ENCODE data around the gene BAZ1B. TPM values are rescaled to one million over a fixed set of nuclear protein-coding genes. Genes with fewer than 3 reads are reported as not detected.

The BAZ1B gene
- total and polyA plus RNA-seq, 4 donors: 8.6 to 31.3 (median 21.5) TPM

GRCh38 chr7:73504920-73505319 is 17.2 kb downstream of the BAZ1B start:
- TF ChIP-seq REST (IDR thresholded peaks at IDR 0.05) (no peak), FOXA1 (IDR thresholded peaks at IDR 0.05) (no peak), JUND (IDR thresholded peaks at IDR 0.05) (no peak), RAD21 (IDR thresholded peaks at IDR 0.05) (no peak), YY1 (IDR thresholded peaks at IDR 0.05) (no peak), ZBTB33 (IDR thresholded peaks at IDR 0.05) (no peak), FOXA2 (IDR thresholded peaks at IDR 0.05) (no peak)
- no peaks in the 10 kb centered on the region for H3K4me1 ChIP-seq (ENCODE audit: control insufficient read depth in 4 of 4, insufficient read depth in 4 of 4, low read length in 3 of 4)
- no peak overlapping the region for H3K9ac ChIP-seq (ENCODE audit: low read depth in 1 of 2, low read length in 2 of 2)
- peaks cover 34 to 64% (median 59%) of the 10 kb centered on the region in 4 donors for H3K36me3 ChIP-seq (ENCODE audit: control insufficient read depth in 4 of 4, insufficient read depth in 3 of 4, low read depth in 1 of 4, low read length in 3 of 4)
- no peak for DNase-seq (ENCODE audit: low spot score)
- H3K27ac ChIP-seq (ENCODE audit: low read depth in 1 of 2, low read length in 2 of 2): no peak overlapping the region
- 98% methylated on average over 1 of the region's 1 CpG for WGBS
- H3K9me3 ChIP-seq (ENCODE audit: control insufficient read depth in 4 of 4, low read length in 3 of 4): no peaks in the 10 kb centered on the region
- H3K27me3 ChIP-seq (ENCODE audit: control insufficient read depth in 4 of 4, insufficient read depth in 4 of 4, low read length in 3 of 4): no peaks in the 10 kb centered on the region
- no peak overlapping the region for H3K4me3 ChIP-seq (ENCODE audit: low read depth in 1 of 3, low read length in 3 of 3)

GRCh38 chr7:73504017-73504416 is 18.1 kb downstream of the BAZ1B start:
- no peak overlapping the region for H3K27ac ChIP-seq (ENCODE audit: low read depth in 1 of 2, low read length in 2 of 2)
- TF ChIP-seq EGR1 (IDR thresholded peaks at IDR 0.05; ENCODE audit: low read depth in 2 of 2) (no peak), HNF4G (IDR thresholded peaks at IDR 0.05) (no peak), RAD21 (IDR thresholded peaks at IDR 0.05) (no peak), CTCF (IDR thresholded peaks at IDR 0.05; ENCODE audit: low read depth, low read length, missing input control) (no peak), TAF1 (conservative IDR thresholded peaks at IDR 0.05) (no peak), SP1 (IDR thresholded peaks at IDR 0.05) (no peak), RXRA (IDR thresholded peaks at IDR 0.05) (no peak)
- WGBS: 100% methylated on average over 2 of the region's 2 CpGs
- no peaks in the 10 kb centered on the region for H3K4me1 ChIP-seq (ENCODE audit: control insufficient read depth in 4 of 4, insufficient read depth in 4 of 4, low read length in 3 of 4)
- H3K9me3 ChIP-seq (ENCODE audit: control insufficient read depth in 4 of 4, low read length in 3 of 4): no peaks in the 10 kb centered on the region
- H3K27me3 ChIP-seq (ENCODE audit: control insufficient read depth in 4 of 4, insufficient read depth in 4 of 4, low read length in 3 of 4): no peaks in the 10 kb centered on the region
- peaks cover 33 to 68% (median 60%) of the 10 kb centered on the region in 4 donors for H3K36me3 ChIP-seq (ENCODE audit: control insufficient read depth in 4 of 4, insufficient read depth in 3 of 4, low read depth in 1 of 4, low read length in 3 of 4)
- DNase-seq (ENCODE audit: low spot score): no peak
- H3K4me3 ChIP-seq (ENCODE audit: low read depth in 1 of 3, low read length in 3 of 3): no peak overlapping the region
- H3K9ac ChIP-seq (ENCODE audit: low read depth in 1 of 2, low read length in 2 of 2): no peak overlapping the region

Data from liver (tissue), 9 donors.